H1 (cell line): ENCODE data around the gene PPP2R2C. TPM values are rescaled to one million over a fixed set of nuclear protein-coding genes. Genes with fewer than 3 reads are reported as not detected.

Experiments
- BRCA1 ChIP-seq: IDR thresholded peaks from 2 replicates; pipeline ENCODE4 v1.6.1; 2012; ENCODE audit warnings: low read depth, low read length, improper control_type of control experiment
- GTF2F1 ChIP-seq: IDR thresholded peaks from 2 replicates; pipeline ENCODE4 v1.6.1; 2012; ENCODE audit warnings: low read depth, low read length, improper control_type of control experiment, borderline replicate concordance
- POLR2A ChIP-seq, 2 experiments: IDR thresholded peaks; 1 replicate in 1 of 2; 2 replicates in 1 of 2; pipeline ENCODE4 v1.6.1; 2011; ENCODE audit warnings: low read depth in 2 of 2, low read length in 2 of 2, mild to moderate bottlenecking in 2 of 2; ENCODE audit errors: control extremely low read depth in 1 of 2
- YY1 ChIP-seq: IDR thresholded peaks from 2 replicates; pipeline ENCODE4 v1.6.1; 2011; ENCODE audit warnings: low read depth, mild to moderate bottlenecking, low read length
- polyA plus RNA-seq, 7 experiments: library from polyadenylated mRNA; depleted of rRNA in 3 of 7; stranded (reverse) in 5 of 7; unstranded in 2 of 7; fragments of >200 nt in 5 of 7; fragments of 200-250 nt in 2 of 7; gene quantifications; 1 replicate in 5 of 7; 2 replicates in 1 of 7; 4 replicates in 1 of 7; pipeline versions ENCODE4 v1.2.1 to v1.2.3, GENCODE V29; 2011 to 2013; ENCODE audit warnings: missing spikeins in 2 of 7, mixed read lengths in 2 of 7
- total RNA-seq: library from RNA; stranded (reverse); fragmentation: NEBNext Ultra II Directional; extraction: Animal tissue kit (Norgen Biotek cat#: 25700); gene quantifications from 2 replicates; pipeline ENCODE4 v1.2.1, GENCODE V29; 2021

Gene PPP2R2C
- total and polyA plus RNA-seq, 2 of the 8 experiments (the other 6 are each of a cell fraction or from before 2014, with no cell fraction given) = 6.4 TPM

- TF ChIP-seq YY1 = no peak
- TF ChIP-seq BRCA1 = no peak
- TF ChIP-seq POLR2A (IDR thresholded peaks at IDR 0.05; ENCODE audit: control extremely low read depth in 1 of 2, low read depth in 2 of 2, low read length in 2 of 2) = no peak
- no peak for TF ChIP-seq GTF2F1
Observed at GRCh38 chr4:6422105-6422504, 50.3 kb downstream of the PPP2R2C start (continued).
